Measurements from ENCODE around the gene PLXNB2. TPM values are rescaled to one million over a fixed set of nuclear protein-coding genes. Genes with fewer than 3 reads are reported as not detected.

PLXNB2 gene
- total RNA-seq, 1 donor: 66.0 TPM

GRCh38 chr22:50264104-50264745 lies 43.2 kb downstream of the PLXNB2 start:
- Histone ChIP-seq H3K4me1 (ENCODE audit: insufficient read depth, low read length) (peaks cover 4% of the 10 kb centered on the region), H3K27me3 (ENCODE audit: insufficient read depth, low read length) (peaks cover 16% of the 10 kb centered on the region)

GRCh38 chr22:50262973-50263617 lies 44.4 kb downstream of the PLXNB2 start:
- peaks cover 13% of the 10 kb centered on the region for H3K27me3 ChIP-seq (ENCODE audit: insufficient read depth, low read length)
- no peak overlapping the region for H3K4me3 ChIP-seq (ENCODE audit: low read length)
- H3K9me3 ChIP-seq (ENCODE audit: low read depth, low read length): no peaks in the 10 kb centered on the region
- peaks cover 4% of the 10 kb centered on the region for H3K4me1 ChIP-seq (ENCODE audit: insufficient read depth, low read length)

More at GRCh38 chr22:50264104-50264745, 43.2 kb downstream of the PLXNB2 start:
- no peaks in the 10 kb centered on the region for H3K9me3 ChIP-seq (ENCODE audit: low read depth, low read length)
- no peak overlapping the region for H3K4me3 ChIP-seq (ENCODE audit: low read length)

- Histone ChIP-seq H3K27me3 (ENCODE audit: insufficient read depth, low read length) (peaks cover 13% of the 10 kb centered on the region), H3K4me3 (ENCODE audit: low read length) (no peak overlapping the region), H3K4me1 (ENCODE audit: insufficient read depth, low read length) (peaks cover 4% of the 10 kb centered on the region), H3K9me3 (ENCODE audit: low read depth, low read length) (no peaks in the 10 kb centered on the region)
Observed at GRCh38 chr22:50262460-50262911, 45.0 kb downstream of the PLXNB2 start.

GRCh38 chr22:50261615-50262459 lies 45.6 kb downstream of the PLXNB2 start, which contains the start of gene MAPK12:
Gene MAPK12 (minus strand): TSS chr22:50261683. CDS start chr22:50261509, 174 bp downstream.
- H3K4me3 ChIP-seq (ENCODE audit: low read length): no peak within 1 kb of the TSS
- peaks cover 4% of the 10 kb centered on the region for H3K4me1 ChIP-seq (ENCODE audit: insufficient read depth, low read length)
- peaks cover 13% of the 10 kb centered on the region for H3K27me3 ChIP-seq (ENCODE audit: insufficient read depth, low read length)
- H3K9me3 ChIP-seq (ENCODE audit: low read depth, low read length): no peaks in the 10 kb centered on the region

- Histone ChIP-seq H3K27me3 (ENCODE audit: insufficient read depth, low read length) (peaks cover 13% of the 10 kb centered on the region), H3K4me1 (ENCODE audit: insufficient read depth, low read length) (peaks cover 4% of the 10 kb centered on the region), H3K9me3 (ENCODE audit: low read depth, low read length) (no peaks in the 10 kb centered on the region), H3K4me3 (ENCODE audit: low read length) (no peak overlapping the region)
Observed at GRCh38 chr22:50260801-50261614, 46.4 kb downstream of the PLXNB2 start.

GRCh38 chr22:50260434-50260800 lies 47.0 kb downstream of the PLXNB2 start:
- Histone ChIP-seq H3K9me3 (ENCODE audit: low read depth, low read length) (no peaks in the 10 kb centered on the region), H3K4me3 (ENCODE audit: low read length) (no peak overlapping the region), H3K27me3 (ENCODE audit: insufficient read depth, low read length) (peaks cover 13% of the 10 kb centered on the region), H3K4me1 (ENCODE audit: insufficient read depth, low read length) (peaks cover 4% of the 10 kb centered on the region)

GRCh38 chr22:50259302-50259701 lies 48.1 kb downstream of the PLXNB2 start:
- peaks cover 13% of the 10 kb centered on the region for H3K27me3 ChIP-seq (ENCODE audit: insufficient read depth, low read length)
- H3K4me3 ChIP-seq (ENCODE audit: low read length): no peak overlapping the region
- no peaks in the 10 kb centered on the region for H3K9me3 ChIP-seq (ENCODE audit: low read depth, low read length)
- H3K4me1 ChIP-seq (ENCODE audit: insufficient read depth, low read length): peaks cover 4% of the 10 kb centered on the region

GRCh38 chr22:50258361-50259292 lies 48.8 kb downstream of the PLXNB2 start:
- H3K4me1 ChIP-seq (ENCODE audit: insufficient read depth, low read length): peaks cover 4% of the 10 kb centered on the region
- H3K9me3 ChIP-seq (ENCODE audit: low read depth, low read length): no peaks in the 10 kb centered on the region
- H3K27me3 ChIP-seq (ENCODE audit: insufficient read depth, low read length): peaks cover 13% of the 10 kb centered on the region
- no peak overlapping the region for H3K4me3 ChIP-seq (ENCODE audit: low read length)

- no peak overlapping the region for H3K4me3 ChIP-seq (ENCODE audit: low read length)
- H3K4me1 ChIP-seq (ENCODE audit: insufficient read depth, low read length): peaks cover 4% of the 10 kb centered on the region
- no peaks in the 10 kb centered on the region for H3K9me3 ChIP-seq (ENCODE audit: low read depth, low read length)
- peaks cover 8% of the 10 kb centered on the region for H3K27me3 ChIP-seq (ENCODE audit: insufficient read depth, low read length)
Observed at GRCh38 chr22:50257451-50258360, 49.7 kb downstream of the PLXNB2 start.

- Histone ChIP-seq H3K4me3 (ENCODE audit: low read length) (no peak overlapping the region), H3K4me1 (ENCODE audit: insufficient read depth, low read length) (peaks cover 3% of the 10 kb centered on the region)
Observed at GRCh38 chr22:50257041-50257440, 50.4 kb downstream of the PLXNB2 start.

GRCh38 chr22:50256258-50256862 lies 51.1 kb downstream of the PLXNB2 start:
- peaks cover 8% of the 10 kb centered on the region for H3K4me1 ChIP-seq (ENCODE audit: insufficient read depth, low read length)

More at GRCh38 chr22:50257041-50257440, 50.4 kb downstream of the PLXNB2 start:
- Histone ChIP-seq H3K27me3 (ENCODE audit: insufficient read depth, low read length) (peaks cover 4% of the 10 kb centered on the region), H3K9me3 (ENCODE audit: low read depth, low read length) (no peaks in the 10 kb centered on the region)

GRCh38 chr22:50255607-50256006 lies 51.8 kb downstream of the PLXNB2 start:
- no peaks in the 10 kb centered on the region for H3K9me3 ChIP-seq (ENCODE audit: low read depth, low read length)
- peaks cover 11% of the 10 kb centered on the region for H3K4me1 ChIP-seq (ENCODE audit: insufficient read depth, low read length)
- H3K4me3 ChIP-seq (ENCODE audit: low read length): no peak overlapping the region
- peaks cover 2% of the 10 kb centered on the region for H3K27me3 ChIP-seq (ENCODE audit: insufficient read depth, low read length)

More at GRCh38 chr22:50256258-50256862, 51.1 kb downstream of the PLXNB2 start:
- peaks cover 3% of the 10 kb centered on the region for H3K27me3 ChIP-seq (ENCODE audit: insufficient read depth, low read length)
- no peaks in the 10 kb centered on the region for H3K9me3 ChIP-seq (ENCODE audit: low read depth, low read length)
- H3K4me3 ChIP-seq (ENCODE audit: low read length): no peak overlapping the region
